ENCODE data around the gene SLC35E2B. TPM values are rescaled to one million over a fixed set of nuclear protein-coding genes. Genes with fewer than 3 reads are reported as not detected.

SLC35E2B gene
- total and polyA plus RNA-seq, 2 of the 8 experiments (the other 6 are each of a cell fraction or from before 2014, with no cell fraction given) = 25.9 to 46.7 TPM

DNA sequence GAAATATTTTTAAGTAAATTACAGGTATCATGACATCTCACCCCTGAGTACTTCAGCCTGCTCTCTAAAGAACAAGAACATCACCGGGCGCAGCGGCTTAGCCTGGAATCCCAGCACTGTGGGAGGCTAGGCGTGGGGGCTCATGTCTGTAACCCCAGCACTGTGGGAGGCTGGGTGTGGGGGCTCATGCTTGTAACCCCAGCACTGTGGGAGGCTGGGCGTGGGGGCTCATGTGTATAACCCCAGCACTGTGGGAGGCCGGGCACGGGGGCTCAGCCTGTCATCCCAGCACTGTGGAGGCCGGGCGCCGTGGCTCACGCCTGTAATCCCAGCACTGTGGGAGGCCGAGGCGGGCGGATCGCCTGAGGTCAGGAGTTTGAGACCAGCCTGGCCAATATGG, 26.1 kb downstream of the SLC35E2B start:
- H3K4me3 ChIP-seq (ENCODE audit: extremely low read depth in 1 of 4, insufficient read depth in 2 of 4, low read depth in 3 of 4, low read length in 4 of 4) = no peak overlapping the region
- H3K36me3 ChIP-seq (ENCODE audit: control insufficient read depth in 2 of 4, insufficient read depth in 4 of 4, low read length in 3 of 4) = peaks cover 0 to 30% (median 17%) of the 10 kb centered on the region in 4 experiments; a peak in 5 of 8 replicates
- H4K5ac ChIP-seq (ENCODE audit: insufficient read length, low read depth, low read length) = no peak overlapping the region
- no peaks in the 10 kb centered on the region for H3K23me2 ChIP-seq (ENCODE audit: low read depth, low read length)
- no peak overlapping the region for H3K4ac ChIP-seq (replicated peaks; ENCODE audit: insufficient read length, low read depth, low read length)
- CTCF ChIA-PET (ENCODE audit: partially characterized antibody) = interaction anchor here (0.8 to 2.2 kb wide), 4 partner anchors 12 to 237 kb away, joined by 3 to 10 read pairs (median 6); no protein-coding TSS in a partner anchor
- no peak overlapping the region for H2AK5ac ChIP-seq (ENCODE audit: low read depth, low read length)
- H3K4me2 ChIP-seq (ENCODE audit: insufficient read depth in 1 of 2, low read depth in 2 of 2, low read length in 2 of 2) = no peak overlapping the region
- FAIRE-seq (no peak), DNase-seq (ENCODE audit: low read depth in 1 of 2, low spot score in 2 of 2) (no peak)
- H4K8ac ChIP-seq (ENCODE audit: extremely low read depth, insufficient read depth, low read length) = no peak overlapping the region
- TF ChIP-seq JUND (IDR thresholded peaks at IDR 0.05; ENCODE audit: low read length) (no peak), HDAC2 (IDR thresholded peaks at IDR 0.05; ENCODE audit: borderline replicate concordance in 1 of 2, low read depth in 2 of 2, low read length in 2 of 2) (no peak), TAF1 (IDR thresholded peaks at IDR 0.05; ENCODE audit: low read depth, low read length) (no peak), RXRA (IDR thresholded peaks at IDR 0.05; ENCODE audit: insufficient read depth, low read depth, low read length) (no peak)
- TF ChIP-seq, protein P1, sequence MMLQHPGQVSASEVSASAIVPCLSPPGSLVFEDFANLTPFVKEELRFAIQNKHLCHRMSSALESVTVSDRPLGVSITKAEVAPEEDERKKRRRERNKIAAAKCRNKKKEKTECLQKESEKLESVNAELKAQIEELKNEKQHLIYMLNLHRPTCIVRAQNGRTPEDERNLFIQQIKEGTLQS (IDR thresholded peaks at IDR 0.05; ENCODE audit: insufficient read depth, low read depth, low read length) = no peak
- no peak overlapping the region for H2AFZ ChIP-seq (ENCODE audit: low read length)
- H3K9ac ChIP-seq (replicated peaks in 1 of 4; ENCODE audit: extremely low read depth in 1 of 4, low read depth in 3 of 4, low read length in 3 of 4) = no peak overlapping the region
- no peak overlapping the region for H3K27ac ChIP-seq (ENCODE audit: low read depth, low read length)
- H3K9me3 ChIP-seq (ENCODE audit: insufficient read depth in 2 of 2, low read depth in 1 of 2, low read length in 1 of 2) = no peaks in the 10 kb centered on the region
- no peak overlapping the region for H2BK15ac ChIP-seq (ENCODE audit: low read length)
- no peak overlapping the region for H2BK20ac ChIP-seq (ENCODE audit: low read length)
- no peak overlapping the region for H3K23ac ChIP-seq (ENCODE audit: insufficient read length)
- no peaks in the 10 kb centered on the region for H3K27me3 ChIP-seq (replicated peaks in 1 of 4; ENCODE audit: control insufficient read depth in 3 of 4, extremely low read depth in 1 of 4, insufficient read depth in 3 of 4, low read length in 3 of 4)
- H3K56ac ChIP-seq (replicated peaks; ENCODE audit: insufficient read length, low read depth, low read length) = no peak overlapping the region
- POLR2A ChIA-PET (ENCODE audit: partially characterized antibody) = interaction anchor here (1.2 to 1.5 kb wide), 3 partner anchors 11 to 12 kb away, joined by 3 to 5 read pairs (median 4); no protein-coding TSS in a partner anchor
- no peaks in the 10 kb centered on the region for H3K4me1 ChIP-seq (replicated peaks in 1 of 4; ENCODE audit: control insufficient read depth in 3 of 4, insufficient read depth in 4 of 4, low read length in 3 of 4)
- no peak overlapping the region for H4K91ac ChIP-seq (replicated peaks; ENCODE audit: insufficient read length, low read length)
- H3K79me2 ChIP-seq (ENCODE audit: control insufficient read depth in 1 of 2, insufficient read depth in 2 of 2, low read length in 2 of 2) = no peaks in the 10 kb centered on the region
- H2BK12ac ChIP-seq (ENCODE audit: low read depth, low read length) = no peak overlapping the region
- H4K20me1 ChIP-seq (replicated peaks in 1 of 2; ENCODE audit: control insufficient read depth in 1 of 2, insufficient read depth in 2 of 2, low read length in 2 of 2) = peaks cover 0 to 11% of the 10 kb centered on the region in 2 experiments
- 94% methylated on average over 10 of the region's 15 CpGs; no CpG with 5 or more reads in 1 of the 2 experiments for WGBS, 2 experiments (ENCODE audit: extremely low coverage in 1 of 2, insufficient coverage in 1 of 2, insufficient read length in 1 of 2, insufficient replicate concordance in 2 of 2, low coverage in 1 of 2, low lambda C conversion rate in 2 of 2, missing lambda C conversion rate in 1 of 2)
- H2BK120ac ChIP-seq (replicated peaks; ENCODE audit: low read depth, low read length) = no peak overlapping the region
- no peak overlapping the region for H3K18ac ChIP-seq (ENCODE audit: extremely low read depth, low read length)
- H3K79me1 ChIP-seq (ENCODE audit: low read depth, low read length) = no peaks in the 10 kb centered on the region
- H2BK5ac ChIP-seq (ENCODE audit: low read depth, low read length) = no peak overlapping the region
- H3K14ac ChIP-seq (ENCODE audit: insufficient read length) = no peak overlapping the region

All from H1 (cell line).